SK-N-SH treated with all-trans-retinoic acid at 6 μM for 48 hours (cell line): ENCODE measurements around the gene UFD1.

ENCODE experiments used
- ATAC-seq: fragments of 200-7000 bp; cut with Tn5 transposase; 3 replicates; pipeline ENCODE4 v1.9.1; 2020; ENCODE audit warnings: mild to moderate bottlenecking, moderate library complexity
- ARNTL ChIP-seq: fragments of 450-650 bp; formaldehyde crosslinking; IDR thresholded peaks from 2 replicates; pipeline ENCODE4 v1.5.0; 2020; ENCODE audit warnings: low read depth, mild to moderate bottlenecking, moderate library complexity, borderline replicate concordance
- BACH2 ChIP-seq: fragments of 250-450 bp; sonication (Bioruptor Pico); IDR thresholded peaks from 2 replicates; pipeline ENCODE4 v1.9.0; 2021; ENCODE audit warnings: mild to moderate bottlenecking, borderline replicate concordance
- CREB5 ChIP-seq: fragments of 250-450 bp; sonication (Bioruptor Pico); IDR thresholded peaks from 2 replicates; pipeline ENCODE4 v1.5.1; 2020; ENCODE audit warnings: low read depth, mild to moderate bottlenecking, moderate library complexity
- GLIS3 ChIP-seq: fragments of 250-450 bp; sonication (Bioruptor Pico); IDR thresholded peaks from 2 replicates; pipeline ENCODE4 v1.5.0; 2020; ENCODE audit warnings: mild to moderate bottlenecking, moderate library complexity
- ISL1 ChIP-seq: fragments of 250-450 bp; sonication (Bioruptor Pico); IDR thresholded peaks from 2 replicates; pipeline ENCODE4 v2.1.2; 2022; ENCODE audit warnings: mild to moderate bottlenecking, moderate library complexity
- OSR1 ChIP-seq: fragments of 250-450 bp; sonication (Bioruptor Pico); IDR thresholded peaks from 2 replicates; pipeline ENCODE4 v1.8.0; 2022; ENCODE audit warnings: moderate library complexity, mild to moderate bottlenecking, inconsistent platforms
- PPARA ChIP-seq: fragments of 250-450 bp; sonication (Bioruptor Pico); IDR thresholded peaks from 2 replicates; pipeline ENCODE4 v1.5.0; 2020; ENCODE audit warnings: mild to moderate bottlenecking, borderline replicate concordance
- SNAI2 ChIP-seq: fragments of 250-450 bp; sonication (Bioruptor Pico); IDR thresholded peaks from 2 replicates; pipeline ENCODE4 v1.5.0; 2020; ENCODE audit warnings: mild to moderate bottlenecking, moderate library complexity
- TCF4 ChIP-seq: fragments of 250-450 bp; sonication (Bioruptor Pico); IDR thresholded peaks from 2 replicates; pipeline ENCODE4 v1.8.0; 2021; ENCODE audit warnings: mild to moderate bottlenecking, moderate library complexity, borderline replicate concordance
- TOX ChIP-seq: fragments of 250-450 bp; sonication (Bioruptor Pico); IDR thresholded peaks from 2 replicates; pipeline ENCODE4 v1.8.0; 2021; ENCODE audit warnings: mild to moderate bottlenecking, moderate library complexity, borderline replicate concordance
- ZC3H10 ChIP-seq: fragments of 250-450 bp; sonication (Bioruptor Pico); IDR thresholded peaks from 2 replicates; pipeline ENCODE4 v1.5.1; 2021; ENCODE audit warnings: mild to moderate bottlenecking, moderate library complexity
- ZFP3 ChIP-seq: fragments of 250-450 bp; sonication (Bioruptor Pico); IDR thresholded peaks from 2 replicates; pipeline ENCODE4 v1.5.0; 2020; ENCODE audit warnings: mild to moderate bottlenecking, moderate library complexity
- ZNF565 ChIP-seq: fragments of 450-650 bp; formaldehyde crosslinking; conservative IDR thresholded peaks from 2 replicates; pipeline ENCODE4 v1.5.0; 2020; ENCODE audit warnings: low read depth, mild to moderate bottlenecking, moderate library complexity
- ZNF8 ChIP-seq: fragments of 450-650 bp; formaldehyde crosslinking; IDR thresholded peaks from 2 replicates; pipeline ENCODE4 v1.5.0; 2020; ENCODE audit warnings: mild to moderate bottlenecking, moderate library complexity
- TF ChIP-seq, protein P1 (sequence below): fragments of 250-450 bp; sonication (Bioruptor Pico); IDR thresholded peaks from 2 replicates; pipeline ENCODE4 v1.8.0; 2021; ENCODE audit warnings: low read depth, mild to moderate bottlenecking, moderate library complexity, borderline replicate concordance
- TF ChIP-seq, protein P2 (sequence below): fragments of 250-450 bp; sonication (Bioruptor Pico); IDR thresholded peaks from 2 replicates; pipeline ENCODE4 v1.8.0; 2020; ENCODE audit warnings: mild to moderate bottlenecking, moderate library complexity, borderline replicate concordance
- TF ChIP-seq, protein P3 (sequence below): fragments of 250-450 bp; sonication (Bioruptor Pico); IDR thresholded peaks from 2 replicates; pipeline ENCODE4 v1.5.0; 2020; ENCODE audit warnings: mild to moderate bottlenecking, moderate library complexity

Gene UFD1

DNA sequence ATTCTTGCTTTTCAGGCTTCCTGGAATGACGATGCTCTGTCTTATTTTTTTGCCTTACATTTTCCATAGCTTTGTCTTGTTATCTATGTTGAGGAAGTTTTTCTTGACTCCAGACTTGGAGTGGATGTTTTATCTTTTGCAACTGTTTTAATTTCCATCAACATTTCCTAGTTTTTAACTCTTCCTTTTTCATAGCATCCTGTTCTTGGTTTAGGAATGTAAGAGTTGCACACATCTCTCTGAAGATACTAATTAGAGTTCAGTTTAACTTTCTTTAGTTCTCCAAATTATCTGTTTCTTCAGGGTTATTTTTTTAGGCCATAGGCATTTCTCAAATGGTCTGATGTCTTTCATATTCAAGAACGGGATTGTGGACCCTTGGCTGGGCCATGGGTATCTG lies 34.8 kb upstream of the UFD1 start:
- TF ChIP-seq ZNF565: no peak
- no peak for TF ChIP-seq PPARA
- no peak for ATAC-seq

DNA sequence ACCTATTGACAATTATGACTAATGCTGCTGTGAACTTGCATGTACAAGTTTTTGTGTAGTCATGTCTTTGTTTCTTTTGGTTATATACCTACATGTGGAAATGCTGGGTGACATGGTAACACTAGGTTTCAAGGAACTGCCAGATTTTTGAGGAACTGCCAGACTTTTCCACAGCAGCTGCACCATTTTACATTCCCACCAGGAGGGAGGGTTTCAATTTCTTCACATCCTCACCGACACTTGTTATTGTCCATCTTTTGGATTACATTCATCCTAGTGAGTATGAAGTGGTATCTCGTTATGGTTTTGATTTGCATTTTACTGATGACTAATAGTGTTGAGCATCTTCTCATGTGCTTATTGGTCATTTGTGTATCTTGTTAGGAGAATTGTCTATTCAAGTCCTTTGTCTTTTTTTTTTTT lies 31.9 kb upstream of the UFD1 start:
- TF ChIP-seq ZNF565 (no peak), PPARA (no peak)
- TF ChIP-seq, protein P1, sequence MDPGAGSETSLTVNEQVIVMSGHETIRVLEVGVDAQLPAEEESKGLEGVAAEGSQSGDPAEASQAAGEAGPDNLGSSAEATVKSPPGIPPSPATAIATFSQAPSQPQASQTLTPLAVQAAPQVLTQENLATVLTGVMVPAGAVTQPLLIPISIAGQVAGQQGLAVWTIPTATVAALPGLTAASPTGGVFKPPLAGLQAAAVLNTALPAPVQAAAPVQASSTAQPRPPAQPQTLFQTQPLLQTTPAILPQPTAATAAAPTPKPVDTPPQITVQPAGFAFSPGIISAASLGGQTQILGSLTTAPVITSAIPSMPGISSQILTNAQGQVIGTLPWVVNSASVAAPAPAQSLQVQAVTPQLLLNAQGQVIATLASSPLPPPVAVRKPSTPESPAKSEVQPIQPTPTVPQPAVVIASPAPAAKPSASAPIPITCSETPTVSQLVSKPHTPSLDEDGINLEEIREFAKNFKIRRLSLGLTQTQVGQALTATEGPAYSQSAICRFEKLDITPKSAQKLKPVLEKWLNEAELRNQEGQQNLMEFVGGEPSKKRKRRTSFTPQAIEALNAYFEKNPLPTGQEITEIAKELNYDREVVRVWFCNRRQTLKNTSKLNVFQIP (CRISPR knock-in tag): no peak

DNA sequence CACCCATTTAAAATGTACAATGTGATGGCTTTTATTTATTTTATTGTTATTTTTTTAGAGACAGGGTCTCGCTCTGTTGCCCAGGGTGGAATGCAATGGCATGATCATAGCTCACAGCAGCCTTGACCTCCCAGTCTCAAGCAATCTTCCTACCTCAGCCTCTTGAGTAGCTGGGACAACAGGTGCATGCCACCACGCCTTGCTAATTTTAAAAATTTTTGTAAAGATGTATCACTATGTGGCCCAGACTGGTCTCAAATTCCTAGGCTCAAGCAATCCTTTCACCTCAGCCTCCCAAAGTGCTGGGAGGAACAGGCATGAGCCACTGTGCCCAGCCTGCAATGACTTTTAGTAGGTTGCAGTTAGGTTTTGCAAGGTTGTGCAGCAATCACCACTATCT lies 30.9 kb upstream of the UFD1 start:
- TF ChIP-seq CREB5 (CRISPR knock-in tag): no peak
- TF ChIP-seq GLIS3: no peak
- no peak for TF ChIP-seq OSR1 (CRISPR knock-in tag)
- TF ChIP-seq, protein P2, sequence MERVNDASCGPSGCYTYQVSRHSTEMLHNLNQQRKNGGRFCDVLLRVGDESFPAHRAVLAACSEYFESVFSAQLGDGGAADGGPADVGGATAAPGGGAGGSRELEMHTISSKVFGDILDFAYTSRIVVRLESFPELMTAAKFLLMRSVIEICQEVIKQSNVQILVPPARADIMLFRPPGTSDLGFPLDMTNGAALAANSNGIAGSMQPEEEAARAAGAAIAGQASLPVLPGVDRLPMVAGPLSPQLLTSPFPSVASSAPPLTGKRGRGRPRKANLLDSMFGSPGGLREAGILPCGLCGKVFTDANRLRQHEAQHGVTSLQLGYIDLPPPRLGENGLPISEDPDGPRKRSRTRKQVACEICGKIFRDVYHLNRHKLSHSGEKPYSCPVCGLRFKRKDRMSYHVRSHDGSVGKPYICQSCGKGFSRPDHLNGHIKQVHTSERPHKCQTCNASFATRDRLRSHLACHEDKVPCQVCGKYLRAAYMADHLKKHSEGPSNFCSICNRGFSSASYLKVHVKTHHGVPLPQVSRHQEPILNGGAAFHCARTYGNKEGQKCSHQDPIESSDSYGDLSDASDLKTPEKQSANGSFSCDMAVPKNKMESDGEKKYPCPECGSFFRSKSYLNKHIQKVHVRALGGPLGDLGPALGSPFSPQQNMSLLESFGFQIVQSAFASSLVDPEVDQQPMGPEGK (CRISPR knock-in tag): no peak
- TF ChIP-seq ARNTL (CRISPR knock-in tag): no peak
- no peak for ATAC-seq

More for the DNA sequence above, 31.9 kb upstream of the UFD1 start:
- ATAC-seq: no peak

GRCh38 chr22:19509191-19509590 lies 30.2 kb upstream of the UFD1 start:
- ATAC-seq: no peak
- TF ChIP-seq, protein P3, sequence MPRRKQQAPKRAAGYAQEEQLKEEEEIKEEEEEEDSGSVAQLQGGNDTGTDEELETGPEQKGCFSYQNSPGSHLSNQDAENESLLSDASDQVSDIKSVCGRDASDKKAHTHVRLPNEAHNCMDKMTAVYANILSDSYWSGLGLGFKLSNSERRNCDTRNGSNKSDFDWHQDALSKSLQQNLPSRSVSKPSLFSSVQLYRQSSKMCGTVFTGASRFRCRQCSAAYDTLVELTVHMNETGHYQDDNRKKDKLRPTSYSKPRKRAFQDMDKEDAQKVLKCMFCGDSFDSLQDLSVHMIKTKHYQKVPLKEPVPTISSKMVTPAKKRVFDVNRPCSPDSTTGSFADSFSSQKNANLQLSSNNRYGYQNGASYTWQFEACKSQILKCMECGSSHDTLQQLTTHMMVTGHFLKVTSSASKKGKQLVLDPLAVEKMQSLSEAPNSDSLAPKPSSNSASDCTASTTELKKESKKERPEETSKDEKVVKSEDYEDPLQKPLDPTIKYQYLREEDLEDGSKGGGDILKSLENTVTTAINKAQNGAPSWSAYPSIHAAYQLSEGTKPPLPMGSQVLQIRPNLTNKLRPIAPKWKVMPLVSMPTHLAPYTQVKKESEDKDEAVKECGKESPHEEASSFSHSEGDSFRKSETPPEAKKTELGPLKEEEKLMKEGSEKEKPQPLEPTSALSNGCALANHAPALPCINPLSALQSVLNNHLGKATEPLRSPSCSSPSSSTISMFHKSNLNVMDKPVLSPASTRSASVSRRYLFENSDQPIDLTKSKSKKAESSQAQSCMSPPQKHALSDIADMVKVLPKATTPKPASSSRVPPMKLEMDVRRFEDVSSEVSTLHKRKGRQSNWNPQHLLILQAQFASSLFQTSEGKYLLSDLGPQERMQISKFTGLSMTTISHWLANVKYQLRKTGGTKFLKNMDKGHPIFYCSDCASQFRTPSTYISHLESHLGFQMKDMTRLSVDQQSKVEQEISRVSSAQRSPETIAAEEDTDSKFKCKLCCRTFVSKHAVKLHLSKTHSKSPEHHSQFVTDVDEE (CRISPR knock-in tag): no peak
- TF ChIP-seq TCF4 (no peak), PPARA (no peak), OSR1 (CRISPR knock-in tag) (no peak), TOX (no peak), ZFP3 (CRISPR knock-in tag) (no peak), ARNTL (CRISPR knock-in tag) (no peak), SNAI2 (no peak), ZNF565 (no peak), GLIS3 (no peak), CREB5 (CRISPR knock-in tag) (no peak), ISL1 (CRISPR knock-in tag) (no peak), BACH2 (no peak), ZNF8 (CRISPR knock-in tag) (no peak), ZC3H10 (CRISPR knock-in tag) (no peak)
- TF ChIP-seq, protein P1 (CRISPR knock-in tag): no peak
